IMR-90 (cell line): Measurements from ENCODE around the gene OR8G5. TPM values are rescaled to one million over a fixed set of nuclear protein-coding genes. Genes with fewer than 3 reads are reported as not detected.

ENCODE experiments used
- BHLHE40 ChIP-seq: fragments of 150-350 bp; IDR thresholded peaks from 2 replicates; pipeline ENCODE4 v1.6.1; 2016; ENCODE audit warnings: mild to moderate bottlenecking, low read depth, low read length
- CHD1 ChIP-seq: IDR thresholded peaks from 2 replicates; pipeline ENCODE4 v1.6.1; 2012; ENCODE audit warnings: low read depth, low read length, improper control_type of control experiment
- ELK1 ChIP-seq: fragments of 150-350 bp; IDR thresholded peaks from 2 replicates; pipeline ENCODE4 v1.6.1; 2016; ENCODE audit warnings: low read depth, mild to moderate bottlenecking, low read length, moderate library complexity, borderline replicate concordance
- MAFK ChIP-seq: IDR thresholded peaks from 2 replicates; pipeline ENCODE4 v1.6.1; 2012; ENCODE audit warnings: low read depth, low read length, improper control_type of control experiment
- RAD21 ChIP-seq: IDR thresholded peaks from 2 replicates; pipeline ENCODE4 v1.6.1; 2012; ENCODE audit warnings: low read length, improper control_type of control experiment
- USF2 ChIP-seq: fragments of 150-350 bp; IDR thresholded peaks from 2 replicates; pipeline ENCODE4 v1.6.1; 2017; ENCODE audit warnings: mild to moderate bottlenecking, antibody characterized with exemption, low read length, low read depth
- polyA plus RNA-seq, 3 experiments: library from polyadenylated mRNA; depleted of rRNA; stranded (reverse); fragments of >200 nt; gene quantifications; 2 replicates each; pipeline ENCODE4 v1.2.3, GENCODE V29; 2012; ENCODE audit warnings: low replicate concordance in 1 of 3
- total RNA-seq: library from RNA; depleted of rRNA; stranded (reverse); fragments of >200 nt; gene quantifications from 2 replicates; pipeline ENCODE4 v1.2.3, GENCODE V29; 2012

The OR8G5 gene
- total and polyA plus RNA-seq, 2 of the 4 experiments (the other 2 are of a cell fraction), result not detected

GRCh38 chr11:124310721-124311120 is 54.5 kb downstream of the OR8G5 start (continued):
- TF ChIP-seq ELK1 (no peak), USF2 (no peak), RAD21 (no peak), MAFK (no peak), BHLHE40 (no peak), CHD1 (no peak)
